Psoas muscle (tissue), 8 donors: ENCODE results near the gene AP2B1. TPM values are rescaled to one million over a fixed set of nuclear protein-coding genes. Genes with fewer than 3 reads are reported as not detected.
A peak's percentile ranks its signal among the peaks of the same experiment; 100 is the strongest.

Experiments used
- ATAC-seq, 4 donors: fragments of 200-7000 bp; cut with Tn5 transposase; one replicate each; pipeline ENCODE4 v1.9.1; 2020; ENCODE audit warnings: moderate library complexity in 3 of 4, mild to moderate bottlenecking in 2 of 4
- DNase-seq, 2 donors: peaks; one replicate each; pipeline ENCODE4 v3.0.0-alpha.2; 2020
- H3K27ac ChIP-seq: fragments of 200-600 bp; one replicate; pipeline ENCODE4 v1.8.0; 2022
- H3K27me3 ChIP-seq, 3 donors: fragments of 200-600 bp in 1 of 3; one replicate each; pipeline versions ENCODE4 v1.6.1 to v1.8.0; 2013 to 2022; ENCODE audit warnings: low read length in 2 of 3, mild to moderate bottlenecking in 2 of 3, moderate library complexity in 1 of 3; ENCODE audit not compliant: insufficient read depth in 3 of 3
- H3K36me3 ChIP-seq, 2 donors: fragments of 200-600 bp in 1 of 2; one replicate each; pipeline versions ENCODE4 v1.6.1 to v1.8.0; 2013 to 2022; ENCODE audit warnings: low read depth in 1 of 2, mild to moderate bottlenecking in 1 of 2, moderate library complexity in 1 of 2; ENCODE audit not compliant: insufficient read depth in 1 of 2
- H3K4me1 ChIP-seq: fragments of 200-600 bp; one replicate; pipeline ENCODE4 v1.8.0; 2022
- H3K4me3 ChIP-seq: fragments of 200-600 bp; one replicate; pipeline ENCODE4 v1.8.0; 2022; ENCODE audit warnings: mild to moderate bottlenecking
- H3K9me3 ChIP-seq: fragments of 200-600 bp; one replicate; pipeline ENCODE4 v1.8.0; 2022
- WGBS, 3 donors: extraction: QIAGEN DNeasy Blood & Tissue Kit; methylation state at CpG; one replicate each; pipeline versions ENCODE4 v1.1.6 to v1.1.7; 2013; 5-methylcytosine and 5-hydroxymethylcytosine counted together
- intact Hi-C, 2 donors: fragments of 100-400 bp; cut with DNase I; formaldehyde crosslinking; loops; one replicate each; pipeline versions ENCODE4 v1.11.0 to v1.14.2; 2022
- long read RNA-seq, 2 donors: library from polyadenylated mRNA; unstranded; transcript quantifications; one replicate each; pipeline ENCODE4 v2.0.0, GENCODE V29; 2021
- polyA plus RNA-seq, 3 donors: library from polyadenylated mRNA; stranded (reverse); fragments of 200-250 nt; gene quantifications; one replicate each; pipeline ENCODE4 v1.2.3, GENCODE V29; 2013
- total RNA-seq, 4 donors: library from RNA; stranded (reverse); fragmentation: NEBNext Ultra II Directional in 2 of 4; extraction: Animal tissue kit (Norgen Biotek cat#: 25700) in 2 of 4; gene quantifications; one replicate each; pipeline versions ENCODE4 v1.2.1 to v1.2.4, GENCODE V29; 2021 to 2023
- TF ChIP-seq, protein P1 (sequence below): fragments of 200-600 bp; IDR thresholded peaks from one replicate; pipeline ENCODE4 v1.8.0; 2022; ENCODE audit warnings: antibody characterized with exemption
- donor health status: healthy with polysubstance abuse.
- donor health status: DM: no; HTN: no; CAD: no; lungs with moderate emphysema.
- donor health status: Bipolar disorder and iron deficiency.
- donor health status: healthy.
- donor health status: DM: yes; HTN: yes; CAD: no.
- donor health status: DM: no; HTN: no; CAD: no.
- donor health status: DM: no; HTN: no; CAD: no.
- donor health status: DM: yes; HTN: yes; CAD: no.

AP2B1 gene
- total RNA-seq, result 10 to 100 TPM; 63.2 to 92.4 (median 84.7) TPM
- polyA plus RNA-seq, result 10 to 100 TPM; 20.0 to 44.7 (median 37.5) TPM
- long read RNA-seq, donor 1, transcript AP2B1-211 (22 exons, 3,204 nt), result major isoform, 13 of 24 reads
- long read RNA-seq, donor 1, partial matches to known transcripts, result 8 of 24 reads
- long read RNA-seq, donor 1, other reads (novel, unspliced or antisense), result 3 of 24 reads
- long read RNA-seq, donor 2, transcript AP2B1-211 (22 exons, 3,204 nt), result major isoform, 12 of 30 reads
- long read RNA-seq, donor 2, partial matches to known transcripts, result 8 of 30 reads
- long read RNA-seq, donor 2, other reads (novel, unspliced or antisense), result 10 of 30 reads

DNA sequence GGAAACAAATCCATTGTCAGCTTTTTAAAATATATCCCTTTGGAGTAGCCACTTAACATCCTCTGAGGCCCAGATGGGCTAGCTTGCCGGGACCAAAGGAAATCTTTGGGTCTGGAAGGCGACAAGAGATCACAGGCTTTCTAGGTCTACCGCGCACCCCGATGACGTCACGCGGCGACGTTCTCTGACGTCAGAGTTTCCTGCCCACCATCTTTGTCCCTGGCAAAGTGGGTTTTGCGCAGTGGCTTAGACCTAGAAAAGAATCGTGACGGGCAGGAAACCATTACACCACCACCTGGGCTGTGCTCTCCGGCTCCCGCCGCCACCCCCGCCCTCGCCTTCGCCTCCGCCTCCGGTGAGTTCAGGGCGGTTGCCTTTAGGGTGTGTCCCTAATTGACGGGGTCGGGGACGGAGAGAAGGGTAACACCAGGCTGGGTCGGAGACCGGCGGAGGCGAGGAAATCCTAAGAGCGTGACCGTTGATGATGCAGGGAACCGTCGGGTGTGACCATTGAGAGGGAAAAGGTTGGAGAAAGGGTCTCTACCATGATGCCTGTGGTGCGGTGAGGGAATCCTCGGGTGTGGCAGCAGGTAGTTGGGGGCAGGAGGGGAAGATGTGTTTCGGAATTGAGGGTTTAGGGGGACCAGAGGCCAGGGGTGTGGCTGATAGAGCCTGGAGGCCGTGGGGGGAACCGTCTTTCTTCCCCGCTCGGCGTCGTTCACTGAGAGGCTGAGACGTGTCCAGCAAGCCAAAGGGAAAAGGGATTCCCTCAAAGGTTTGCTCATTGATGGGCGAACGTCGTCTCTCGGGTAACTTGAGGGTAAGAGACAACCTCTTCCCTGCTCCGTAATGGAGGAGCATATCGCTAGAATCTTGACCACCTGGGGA is at the start of gene AP2B1:
Gene AP2B1 (plus strand): TSS at position 249 of the 888 bp plus-strand sequence. CDS start 6,709 bp downstream, outside the sequence.
- Histone ChIP-seq H3K9me3 (no peaks in the 10 kb centered on the region), H3K4me1 (peaks cover 16% of the 10 kb centered on the region), H3K27ac (peak within 1 kb of the TSS; percentile 93), H3K4me3 (peak within 1 kb of the TSS; percentile 74), H3K27me3 (no peaks in the 10 kb centered on the region), H3K36me3 (no peaks in the 10 kb centered on the region)
- DNase-seq (peak; percentile 91 to 96), ATAC-seq (peak; percentile 95 to 97 (median 96))
- 0 to 1% (median 0%) methylated on average over 49 to 50 of the region's 50 CpGs for WGBS, 3 donors
- intact Hi-C loops, result loop anchor here in 1 of 2 donors (1.0 to 5.0 kb wide), 2 partner anchors 9 to 225 kb away; partner anchors contain the start of gene PEX12
- TF ChIP-seq, protein P1, sequence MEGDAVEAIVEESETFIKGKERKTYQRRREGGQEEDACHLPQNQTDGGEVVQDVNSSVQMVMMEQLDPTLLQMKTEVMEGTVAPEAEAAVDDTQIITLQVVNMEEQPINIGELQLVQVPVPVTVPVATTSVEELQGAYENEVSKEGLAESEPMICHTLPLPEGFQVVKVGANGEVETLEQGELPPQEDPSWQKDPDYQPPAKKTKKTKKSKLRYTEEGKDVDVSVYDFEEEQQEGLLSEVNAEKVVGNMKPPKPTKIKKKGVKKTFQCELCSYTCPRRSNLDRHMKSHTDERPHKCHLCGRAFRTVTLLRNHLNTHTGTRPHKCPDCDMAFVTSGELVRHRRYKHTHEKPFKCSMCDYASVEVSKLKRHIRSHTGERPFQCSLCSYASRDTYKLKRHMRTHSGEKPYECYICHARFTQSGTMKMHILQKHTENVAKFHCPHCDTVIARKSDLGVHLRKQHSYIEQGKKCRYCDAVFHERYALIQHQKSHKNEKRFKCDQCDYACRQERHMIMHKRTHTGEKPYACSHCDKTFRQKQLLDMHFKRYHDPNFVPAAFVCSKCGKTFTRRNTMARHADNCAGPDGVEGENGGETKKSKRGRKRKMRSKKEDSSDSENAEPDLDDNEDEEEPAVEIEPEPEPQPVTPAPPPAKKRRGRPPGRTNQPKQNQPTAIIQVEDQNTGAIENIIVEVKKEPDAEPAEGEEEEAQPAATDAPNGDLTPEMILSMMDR, result no peak

DNA sequence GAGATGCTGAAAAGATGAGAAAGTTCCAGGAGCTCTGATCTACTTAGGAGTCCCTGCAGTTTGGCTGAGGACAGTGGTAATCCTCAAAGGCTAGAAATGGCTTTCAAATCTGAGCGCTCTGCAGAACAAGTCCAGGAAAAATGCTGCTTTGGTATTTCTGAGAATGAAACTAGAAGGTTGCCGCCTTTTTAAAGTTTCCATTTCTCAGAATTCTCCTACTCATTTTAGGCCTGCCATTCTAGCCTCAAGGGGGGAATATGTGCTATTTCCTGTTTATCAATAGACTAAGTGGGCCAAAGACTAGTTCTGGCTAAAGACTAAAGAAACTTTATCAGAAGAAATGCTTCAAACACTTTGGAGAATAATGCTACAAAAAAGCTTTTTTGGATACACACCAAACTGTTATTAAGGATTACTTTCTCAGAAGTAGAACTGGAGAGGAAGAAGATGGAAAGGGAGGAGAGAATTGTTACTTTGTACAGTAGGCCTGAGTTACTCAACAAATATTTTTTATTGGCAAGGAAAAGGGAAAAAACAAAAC is 49.5 kb upstream of the AP2B1 start, which contains the start of gene SLFN12L:
Gene SLFN12L (minus strand): TSS at position 78 of the 541 bp plus-strand sequence. CDS start 15,314 bp downstream, outside the sequence.
- TF ChIP-seq, protein P1, result no peak
- peaks cover 0 to 3% (median 0%) of the 10 kb centered on the region in 3 donors for H3K27me3 ChIP-seq
- H3K9me3 ChIP-seq, result no peaks in the 10 kb centered on the region
- WGBS, 3 donors, result 60 to 65% (median 60%) methylated on average over 2 of the region's 2 CpGs
- peak within 1 kb of the TSS; percentile 20 for H3K4me3 ChIP-seq
- intact Hi-C loops, result loop anchor here in 1 of 2 donors (2.0 to 10.0 kb wide), 2 partner anchors 225 to 393 kb away; partner anchors contain the start of genes NLE1 and UNC45B
- no peaks in the 10 kb centered on the region for H3K4me1 ChIP-seq
- no peaks in the 10 kb centered on the region for H3K36me3 ChIP-seq
- DNase-seq (no peak), ATAC-seq (no peak)
- peak within 1 kb of the TSS; percentile 19 for H3K27ac ChIP-seq

DNA sequence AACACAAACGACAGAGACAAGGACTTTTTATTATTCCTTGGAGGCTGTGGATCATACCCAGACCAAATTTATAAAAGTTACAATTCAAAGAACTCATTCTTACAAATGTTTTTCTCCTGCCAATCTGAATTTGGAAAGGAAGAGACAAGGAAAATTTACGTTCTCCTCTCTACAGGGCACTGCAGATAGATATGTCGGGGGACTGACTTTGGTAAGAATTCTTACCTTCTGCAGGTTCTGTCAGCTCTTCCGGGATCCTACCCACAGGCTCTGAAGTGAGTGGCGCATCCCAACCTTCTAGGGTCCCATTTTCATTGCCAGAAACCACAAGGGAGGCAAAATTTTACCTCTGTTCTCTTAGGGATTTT is 47.5 kb upstream of the AP2B1 start:
- Histone ChIP-seq H3K9me3 (no peaks in the 10 kb centered on the region), H3K4me3 (peak overlapping the region; percentile 28), H3K36me3 (no peaks in the 10 kb centered on the region), H3K27me3 (peaks cover 0 to 3% (median 0%) of the 10 kb centered on the region in 3 donors), H3K4me1 (no peaks in the 10 kb centered on the region), H3K27ac (no peak overlapping the region)
- DNase-seq (no peak), ATAC-seq (peak in 1 of 4 donors; percentile 41)
- TF ChIP-seq, protein P1, result no peak
- intact Hi-C loops, result loop anchor here (1.0 to 10.0 kb wide), 3 partner anchors 225 to 395 kb away; partner anchors contain the start of genes NLE1 (in 1 of the 2) and UNC45B (in 1 of the 2)
- WGBS, 3 donors, result 35 to 48% (median 39%) methylated on average over 5 of the region's 5 CpGs

DNA sequence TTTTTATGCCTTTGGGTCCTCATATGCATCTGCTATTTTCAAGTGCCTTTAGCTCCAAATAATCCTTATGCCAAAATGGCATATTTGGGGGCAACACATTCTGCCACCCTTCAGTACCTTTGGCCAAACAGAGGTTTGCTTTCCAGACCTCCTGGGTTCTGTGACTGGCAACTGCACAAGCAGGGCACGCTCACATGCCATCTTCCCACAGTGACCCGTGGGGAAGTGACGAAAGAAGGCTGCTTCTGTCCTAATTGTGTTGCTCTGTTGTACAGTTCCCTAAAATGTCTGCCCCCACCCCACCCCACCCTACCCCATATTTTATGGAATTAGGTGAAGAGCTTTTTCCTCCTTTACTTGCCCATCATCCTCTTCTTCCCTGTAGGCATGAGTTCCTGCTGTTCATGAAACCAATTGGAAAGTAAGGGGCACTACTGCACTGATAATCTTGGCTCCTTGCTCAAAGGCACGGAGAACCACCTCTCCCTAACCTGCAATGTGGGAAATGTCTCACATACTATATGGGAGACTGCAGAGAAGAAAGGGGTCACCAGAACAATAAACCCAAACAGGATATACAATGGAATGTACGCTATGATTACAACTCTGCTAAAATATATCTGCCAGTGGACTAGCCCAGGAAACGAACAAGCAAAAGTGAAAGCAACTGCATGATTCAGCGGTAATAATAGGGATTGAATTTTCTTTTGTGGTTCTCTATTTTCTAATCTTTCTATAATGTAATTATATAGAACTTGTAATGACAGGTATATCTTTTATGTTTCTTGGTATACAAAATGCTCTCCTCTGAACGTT is 46.3 kb upstream of the AP2B1 start:
- TF ChIP-seq, protein P1, result no peak
- Histone ChIP-seq H3K9me3 (no peaks in the 10 kb centered on the region), H3K36me3 (no peaks in the 10 kb centered on the region), H3K4me3 (peak overlapping the region; percentile 56), H3K27me3 (peaks cover 0 to 3% (median 0%) of the 10 kb centered on the region in 3 donors), H3K4me1 (no peaks in the 10 kb centered on the region), H3K27ac (peak overlapping the region; percentile 66)
- WGBS, 3 donors, result 43 to 54% (median 51%) methylated on average over 8 of the region's 8 CpGs
- DNase-seq (peak; percentile 25 to 53), ATAC-seq (peak in 1 of 4 donors; percentile 43)
- intact Hi-C loops, result no loop called here
